Mesenchymal stem cell (in vitro differentiated cells and primary cell): ENCODE data around the gene SLC35C1.
"Not testable (repeated sequence)": the region's sequence is repeated elsewhere in the genome, so short reads cannot be mapped to it uniquely, and the experiment has no call there.

ENCODE experiments used
- DNase-seq: peaks from one replicate; pipeline ENCODE4 v3.0.0-alpha.2; 2013
- H2AFZ ChIP-seq: one replicate; pipeline ENCODE4 v1.6.1; 2013; ENCODE audit warnings: low read depth, mild to moderate bottlenecking, control low read depth, inconsistent platforms, low read length, moderate library complexity
- H2AK5ac ChIP-seq: 2 replicates; pipeline ENCODE4 v1.6.1; 2013; ENCODE audit warnings: low read length, moderate library complexity, mild to moderate bottlenecking, inconsistent platforms; ENCODE audit not compliant: severe bottlenecking
- H2BK120ac ChIP-seq: one replicate; pipeline ENCODE4 v1.6.1; 2013; ENCODE audit warnings: low read depth, mild to moderate bottlenecking, inconsistent platforms, low read length, moderate library complexity
- H2BK12ac ChIP-seq, 2 experiments: one replicate each; pipeline ENCODE4 v1.6.1; 2013; ENCODE audit warnings: inconsistent platforms in 2 of 2, low read length in 2 of 2, mild to moderate bottlenecking in 2 of 2, moderate library complexity in 2 of 2, control low read depth in 1 of 2
- H2BK15ac ChIP-seq: one replicate; pipeline ENCODE4 v1.6.1; 2013; ENCODE audit warnings: mild to moderate bottlenecking, low read depth, inconsistent platforms; ENCODE audit not compliant: poor library complexity, severe bottlenecking
- H2BK5ac ChIP-seq: 2 replicates; pipeline ENCODE4 v1.6.1; 2013; ENCODE audit warnings: low read depth, mild to moderate bottlenecking, low read length, control low read depth, inconsistent platforms; ENCODE audit not compliant: poor library complexity, severe bottlenecking
- H3K14ac ChIP-seq, 2 experiments: one replicate each; pipeline ENCODE4 v1.6.1; 2013; ENCODE audit warnings: inconsistent platforms in 2 of 2, low read length in 2 of 2, control low read depth in 1 of 2, mild to moderate bottlenecking in 1 of 2, moderate library complexity in 1 of 2
- H3K18ac ChIP-seq, 2 experiments: one replicate each; pipeline ENCODE4 v1.6.1; 2013; ENCODE audit warnings: inconsistent platforms in 2 of 2, low read length in 2 of 2, control low read depth in 1 of 2, low read depth in 1 of 2, mild to moderate bottlenecking in 1 of 2
- H3K23ac ChIP-seq, 2 experiments: one replicate each; pipeline ENCODE4 v1.6.1; 2013; ENCODE audit warnings: inconsistent platforms in 2 of 2, low read length in 2 of 2, mild to moderate bottlenecking in 2 of 2, moderate library complexity in 2 of 2, control low read depth in 1 of 2
- H3K27ac ChIP-seq: 2 replicates; pipeline ENCODE4 v1.5.1; 2013; ENCODE audit warnings: mild to moderate bottlenecking, moderate library complexity, low read length, control low read depth, inconsistent platforms; ENCODE audit not compliant: poor library complexity, severe bottlenecking
- H3K27me3 ChIP-seq, 2 experiments: 2 replicates each; pipeline versions ENCODE4 v1.6.1 to v1.7.0; 2013; ENCODE audit warnings: low read length in 2 of 2, mild to moderate bottlenecking in 2 of 2, moderate library complexity in 2 of 2, control low read depth in 1 of 2, inconsistent platforms in 1 of 2; ENCODE audit not compliant: control insufficient read depth in 1 of 2, insufficient read depth in 1 of 2
- H3K36me3 ChIP-seq, 2 experiments: 2 replicates each; pipeline versions ENCODE4 v1.6.1 to v1.7.0; 2013; ENCODE audit warnings: low read length in 2 of 2, control low read depth in 1 of 2, inconsistent platforms in 1 of 2, low read depth in 1 of 2, mild to moderate bottlenecking in 1 of 2; ENCODE audit not compliant: insufficient read depth in 2 of 2, control insufficient read depth in 1 of 2
- H3K4ac ChIP-seq, 2 experiments: one replicate each; pipeline ENCODE4 v1.6.1; 2013; ENCODE audit warnings: inconsistent platforms in 2 of 2, low read length in 2 of 2, mild to moderate bottlenecking in 2 of 2, moderate library complexity in 2 of 2, control low read depth in 1 of 2, low read depth in 1 of 2
- H3K4me1 ChIP-seq: 2 replicates; pipeline ENCODE4 v1.6.1; 2013; ENCODE audit warnings: low read depth, low read length, control low read depth; ENCODE audit not compliant: control insufficient read depth, insufficient read depth
- H3K4me2 ChIP-seq: 2 replicates; pipeline ENCODE4 v1.6.1; 2013; ENCODE audit warnings: low read length, mild to moderate bottlenecking, inconsistent platforms; ENCODE audit not compliant: poor library complexity, severe bottlenecking
- H3K4me3 ChIP-seq, 2 experiments: 2 replicates each; pipeline versions ENCODE4 v1.5.1 to v1.7.0; 2013; ENCODE audit warnings: low read length in 2 of 2, mild to moderate bottlenecking in 2 of 2, control low read depth in 1 of 2, low read depth in 1 of 2; ENCODE audit not compliant: insufficient read depth in 1 of 2
- H3K79me1 ChIP-seq: replicated peaks from 2 replicates; pipeline ENCODE4 v1.6.1; 2013; ENCODE audit warnings: mild to moderate bottlenecking, control low read depth, low read length, inconsistent platforms; ENCODE audit not compliant: poor library complexity, severe bottlenecking
- H3K9ac ChIP-seq: 2 replicates; pipeline ENCODE4 v1.7.0; 2013; ENCODE audit warnings: mild to moderate bottlenecking, low read length, moderate library complexity
- H3K9me3 ChIP-seq: 2 replicates; pipeline ENCODE4 v1.7.0; 2013; ENCODE audit warnings: mild to moderate bottlenecking, low read length; ENCODE audit not compliant: control insufficient read depth
- H4K8ac ChIP-seq: one replicate; pipeline ENCODE4 v1.6.1; 2013; ENCODE audit warnings: inconsistent platforms, mild to moderate bottlenecking, low read length, moderate library complexity
- H4K91ac ChIP-seq: one replicate; pipeline ENCODE4 v1.6.1; 2013; ENCODE audit warnings: mild to moderate bottlenecking, low read length, inconsistent platforms
- WGBS: methylation state at CpG from one replicate; pipeline ENCODE4 v1.1.7; 2013; ENCODE audit warnings: mixed read lengths; 5-methylcytosine and 5-hydroxymethylcytosine counted together

SLC35C1 gene

GRCh38 chr11:45807792-45808238 lies 2.9 kb downstream of the SLC35C1 start:
- Histone ChIP-seq H3K4ac (no peak overlapping the region), H2BK120ac (no peak overlapping the region), H2AFZ (no peak overlapping the region), H3K4me2 (peak overlapping the region; percentile 83), H3K4me1 (peaks cover 21% of the 10 kb centered on the region), H2BK12ac (no peak overlapping the region), H3K27ac (no peak overlapping the region), H2BK15ac (no peak overlapping the region), H4K8ac (no peak overlapping the region), H4K91ac (no peak overlapping the region), H3K9me3 (no peaks in the 10 kb centered on the region), H3K36me3 (peaks cover 38 to 51% of the 10 kb centered on the region in 2 experiments), H3K27me3 (no peaks in the 10 kb centered on the region), H3K18ac (no peak overlapping the region), H3K4me3 (peak overlapping the region in 1 of 2 experiments; percentile 97), H3K14ac (no peak overlapping the region), H3K23ac (no peak overlapping the region), H2BK5ac (no peak overlapping the region), H2AK5ac (no peak overlapping the region), H3K9ac (peak overlapping the region; percentile 97), H3K79me1 (peaks cover 28% of the 10 kb centered on the region)
- no peak for DNase-seq
- 98% methylated on average over 4 of the region's 4 CpGs for WGBS

- H3K18ac ChIP-seq, H3K9me3 ChIP-seq, H3K4ac ChIP-seq, H3K14ac ChIP-seq, H3K4me3 ChIP-seq, H2AFZ ChIP-seq, H2BK120ac ChIP-seq, H2BK5ac ChIP-seq, H3K23ac ChIP-seq, DNase-seq, H3K4me2 ChIP-seq, H4K91ac ChIP-seq, H3K27ac ChIP-seq, H2BK15ac ChIP-seq, H3K27me3 ChIP-seq, H3K9ac ChIP-seq, H2AK5ac ChIP-seq, H4K8ac ChIP-seq, H2BK12ac ChIP-seq: not testable (repeated sequence)
- H3K36me3 ChIP-seq: peaks cover 40 to 55% of the 10 kb centered on the region in 2 experiments
- 95% methylated on average over 5 of the region's 6 CpGs for WGBS
- H3K4me1 ChIP-seq: peaks cover 21% of the 10 kb centered on the region
- H3K79me1 ChIP-seq: peaks cover 28% of the 10 kb centered on the region
Observed at GRCh38 chr11:45808427-45808826, 3.5 kb downstream of the SLC35C1 start.

GRCh38 chr11:45809456-45810395 lies 4.8 kb downstream of the SLC35C1 start:
- no peak overlapping the region for H2BK120ac ChIP-seq
- 84% methylated on average over 11 of the region's 11 CpGs for WGBS
- peaks cover 40 to 55% of the 10 kb centered on the region in 2 experiments for H3K36me3 ChIP-seq
- no peak for DNase-seq
- H3K27ac ChIP-seq: no peak overlapping the region
- H4K91ac ChIP-seq: no peak overlapping the region
- no peak overlapping the region for H3K18ac ChIP-seq
- H2AFZ ChIP-seq: no peak overlapping the region
- no peak overlapping the region for H3K9ac ChIP-seq
- no peaks in the 10 kb centered on the region for H3K27me3 ChIP-seq
- H2BK15ac ChIP-seq: no peak overlapping the region
- H3K4ac ChIP-seq: no peak overlapping the region
- H3K4me3 ChIP-seq: no peak overlapping the region
- H4K8ac ChIP-seq: no peak overlapping the region
- H2BK12ac ChIP-seq: no peak overlapping the region
- no peak overlapping the region for H3K23ac ChIP-seq
- no peak overlapping the region for H3K14ac ChIP-seq
- H3K9me3 ChIP-seq: no peaks in the 10 kb centered on the region
- H2BK5ac ChIP-seq: no peak overlapping the region
- peaks cover 28% of the 10 kb centered on the region for H3K79me1 ChIP-seq
- no peak overlapping the region for H2AK5ac ChIP-seq
- H3K4me2 ChIP-seq: no peak overlapping the region
- peaks cover 19% of the 10 kb centered on the region for H3K4me1 ChIP-seq

- no peak overlapping the region for H3K23ac ChIP-seq
- H3K4ac ChIP-seq: no peak overlapping the region
- H3K79me1 ChIP-seq: peaks cover 26% of the 10 kb centered on the region
- peaks cover 40 to 55% of the 10 kb centered on the region in 2 experiments for H3K36me3 ChIP-seq
- no peak overlapping the region for H3K4me2 ChIP-seq
- 98% methylated on average over 21 of the region's 23 CpGs for WGBS
- H2BK15ac ChIP-seq: no peak overlapping the region
- H2BK5ac ChIP-seq: no peak overlapping the region
- H3K27ac ChIP-seq: no peak overlapping the region
- H3K18ac ChIP-seq: no peak overlapping the region
- no peak overlapping the region for H2BK120ac ChIP-seq
- no peak overlapping the region for H4K8ac ChIP-seq
- H2BK12ac ChIP-seq: no peak overlapping the region
- no peak overlapping the region for H3K14ac ChIP-seq
- no peak overlapping the region for H4K91ac ChIP-seq
- no peak overlapping the region for H3K4me3 ChIP-seq
- H2AK5ac ChIP-seq: no peak overlapping the region
- H3K9ac ChIP-seq: no peak overlapping the region
- H3K4me1 ChIP-seq: peaks cover 19% of the 10 kb centered on the region
- H3K9me3 ChIP-seq: no peaks in the 10 kb centered on the region
- no peak for DNase-seq
- no peaks in the 10 kb centered on the region for H3K27me3 ChIP-seq
- no peak overlapping the region for H2AFZ ChIP-seq
Observed at GRCh38 chr11:45810431-45811108, 5.6 kb downstream of the SLC35C1 start.
